ENCODE data around the gene CCDC138. TPM values are rescaled to one million over a fixed set of nuclear protein-coding genes. Genes with fewer than 3 reads are reported as not detected.
A peak's percentile ranks its signal among the peaks of the same experiment; 100 is the strongest.

The CCDC138 gene
- total RNA-seq, 2 experiments from 2014 or later = 21.5 to 28.1 TPM

DNA sequence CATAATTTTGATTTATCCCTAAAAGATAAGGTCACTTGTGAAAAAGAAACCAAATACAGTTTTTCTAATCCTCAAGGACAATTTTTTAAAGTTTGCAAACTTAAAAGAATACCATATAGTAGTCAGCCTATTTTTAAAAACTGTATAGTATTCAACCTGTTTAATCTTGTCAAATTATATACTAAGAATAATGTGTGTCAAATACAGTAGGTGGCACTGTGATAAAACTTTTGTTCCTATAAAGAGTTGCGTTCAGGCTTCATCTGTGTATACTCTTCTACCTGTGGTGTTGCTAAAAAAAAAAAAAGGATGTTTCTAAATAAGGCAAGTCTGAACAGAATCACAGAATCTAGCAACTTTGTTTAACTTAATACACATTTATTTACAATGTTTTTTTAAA lies 68.6 kb downstream of the CCDC138 start:
- ChIA-PET CTCF (ENCODE audit: unreplicated experiment) (no interaction called here), POLR2A (no interaction called here)
- H3K9me3 ChIP-seq (ENCODE audit: low read length) = no peaks in the 10 kb centered on the region
- no peak for TF ChIP-seq EZH2phosphoT487 (IDR thresholded peaks at IDR 0.05; ENCODE audit: borderline replicate concordance, low read depth, low read length)
- TF ChIP-seq, protein P1, sequence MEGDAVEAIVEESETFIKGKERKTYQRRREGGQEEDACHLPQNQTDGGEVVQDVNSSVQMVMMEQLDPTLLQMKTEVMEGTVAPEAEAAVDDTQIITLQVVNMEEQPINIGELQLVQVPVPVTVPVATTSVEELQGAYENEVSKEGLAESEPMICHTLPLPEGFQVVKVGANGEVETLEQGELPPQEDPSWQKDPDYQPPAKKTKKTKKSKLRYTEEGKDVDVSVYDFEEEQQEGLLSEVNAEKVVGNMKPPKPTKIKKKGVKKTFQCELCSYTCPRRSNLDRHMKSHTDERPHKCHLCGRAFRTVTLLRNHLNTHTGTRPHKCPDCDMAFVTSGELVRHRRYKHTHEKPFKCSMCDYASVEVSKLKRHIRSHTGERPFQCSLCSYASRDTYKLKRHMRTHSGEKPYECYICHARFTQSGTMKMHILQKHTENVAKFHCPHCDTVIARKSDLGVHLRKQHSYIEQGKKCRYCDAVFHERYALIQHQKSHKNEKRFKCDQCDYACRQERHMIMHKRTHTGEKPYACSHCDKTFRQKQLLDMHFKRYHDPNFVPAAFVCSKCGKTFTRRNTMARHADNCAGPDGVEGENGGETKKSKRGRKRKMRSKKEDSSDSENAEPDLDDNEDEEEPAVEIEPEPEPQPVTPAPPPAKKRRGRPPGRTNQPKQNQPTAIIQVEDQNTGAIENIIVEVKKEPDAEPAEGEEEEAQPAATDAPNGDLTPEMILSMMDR (conservative IDR thresholded peaks at IDR 0.05; ENCODE audit: low read length) = peak; percentile 67
- H3K4me1 ChIP-seq (ENCODE audit: insufficient read depth, low read length, poor library complexity, severe bottlenecking) = no peaks in the 10 kb centered on the region
- no peaks in the 10 kb centered on the region for H3K9me2 ChIP-seq (ENCODE audit: insufficient read depth, low read length)
- no TSS peak for BruUV-seq (replicated peaks)
- intact Hi-C loops (cut with micrococcal nuclease; ENCODE audit: unreplicated experiment) = no loop called here
- no peak overlapping the region for H3K4me2 ChIP-seq (ENCODE audit: low read length)
- no peak overlapping the region for H3K27ac ChIP-seq (ENCODE audit: low read depth, low read length, poor library complexity, severe bottlenecking)
- no peak overlapping the region for H3K4me3 ChIP-seq (ENCODE audit: low read depth, low read length, poor library complexity, severe bottlenecking)
- DNase-seq (ENCODE audit: low spot score) = peak; percentile 21
- no peaks in the 10 kb centered on the region for H4K20me1 ChIP-seq (ENCODE audit: insufficient read depth, low read length)
- no peak overlapping the region for H2AFZ ChIP-seq (ENCODE audit: low read length)
- H3K79me2 ChIP-seq (ENCODE audit: insufficient read depth, low read depth, low read length) = no peaks in the 10 kb centered on the region
- H3K36me3 ChIP-seq (ENCODE audit: insufficient read depth, low read length) = peaks cover 73% of the 10 kb centered on the region

DNA sequence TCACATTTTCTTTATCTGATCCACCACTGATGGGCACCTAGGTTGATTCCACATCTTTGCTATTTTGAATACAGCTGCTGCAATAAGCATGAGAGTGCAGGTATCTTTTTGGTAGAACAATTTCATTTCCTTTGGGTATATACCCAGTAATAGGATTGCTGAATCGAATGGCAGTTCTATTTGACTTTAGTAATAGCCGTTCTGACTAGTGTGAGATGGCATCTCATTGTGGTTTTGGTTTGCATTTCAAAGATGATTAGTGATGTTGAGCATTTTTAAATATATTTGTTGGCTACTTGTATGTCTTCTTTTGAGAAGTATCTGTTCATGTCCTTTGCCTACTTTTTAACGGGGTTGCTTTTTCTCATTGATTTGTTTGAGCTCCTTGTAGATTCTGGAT lies 72.3 kb downstream of the CCDC138 start:
- H3K9me3 ChIP-seq (ENCODE audit: low read length) = no peaks in the 10 kb centered on the region
- no peak for DNase-seq (ENCODE audit: low spot score)
- H4K20me1 ChIP-seq (ENCODE audit: insufficient read depth, low read length) = no peaks in the 10 kb centered on the region
- H3K27ac ChIP-seq (ENCODE audit: low read depth, low read length, poor library complexity, severe bottlenecking) = no peak overlapping the region
- TF ChIP-seq EZH2phosphoT487 (IDR thresholded peaks at IDR 0.05; ENCODE audit: borderline replicate concordance, low read depth, low read length) = no peak
- TF ChIP-seq, protein P1 (conservative IDR thresholded peaks at IDR 0.05; ENCODE audit: low read length) = no peak
- H3K4me1 ChIP-seq (ENCODE audit: insufficient read depth, low read length, poor library complexity, severe bottlenecking) = no peaks in the 10 kb centered on the region
- H3K9me2 ChIP-seq (ENCODE audit: insufficient read depth, low read length) = no peaks in the 10 kb centered on the region
- ChIA-PET POLR2A (no interaction called here), CTCF (ENCODE audit: unreplicated experiment) (no interaction called here)
- intact Hi-C loops (cut with micrococcal nuclease; ENCODE audit: unreplicated experiment) = no loop called here
- BruUV-seq (replicated peaks) = no TSS peak
- H3K36me3 ChIP-seq (ENCODE audit: insufficient read depth, low read length) = peaks cover 65% of the 10 kb centered on the region
- H3K4me3 ChIP-seq (ENCODE audit: low read depth, low read length, poor library complexity, severe bottlenecking) = no peak overlapping the region
- H2AFZ ChIP-seq (ENCODE audit: low read length) = no peak overlapping the region
- H3K79me2 ChIP-seq (ENCODE audit: insufficient read depth, low read depth, low read length) = no peaks in the 10 kb centered on the region
- no peak overlapping the region for H3K4me2 ChIP-seq (ENCODE audit: low read length)

DNA sequence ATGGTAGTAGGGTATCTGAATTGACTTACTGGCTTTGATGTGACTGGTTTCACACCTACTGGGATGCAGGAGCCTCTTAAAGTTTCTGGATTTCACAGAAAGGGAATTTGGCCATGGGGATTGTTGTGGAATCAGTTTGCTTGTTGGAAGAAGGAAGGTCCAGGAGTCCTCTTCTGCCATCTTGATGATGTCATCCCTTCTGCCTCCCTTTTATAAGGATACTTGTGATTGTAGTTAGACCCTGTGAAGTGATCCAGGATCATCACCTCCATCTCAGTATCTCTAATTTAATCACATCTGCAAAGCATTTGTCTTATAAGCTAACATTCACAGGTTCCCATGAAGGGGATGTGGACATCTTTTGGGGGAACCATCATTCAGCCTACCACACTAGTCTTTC lies 79.5 kb downstream of the CCDC138 start:
- H3K79me2 ChIP-seq (ENCODE audit: insufficient read depth, low read depth, low read length) = no peaks in the 10 kb centered on the region
- DNase-seq (ENCODE audit: low spot score) = no peak
- H3K27ac ChIP-seq (ENCODE audit: low read depth, low read length, poor library complexity, severe bottlenecking) = no peak overlapping the region
- CTCF ChIA-PET (ENCODE audit: unreplicated experiment) = no interaction called here
- TF ChIP-seq, protein P1 (conservative IDR thresholded peaks at IDR 0.05; ENCODE audit: low read length) = no peak
- TF ChIP-seq EZH2phosphoT487 (IDR thresholded peaks at IDR 0.05; ENCODE audit: borderline replicate concordance, low read depth, low read length) = no peak
- H3K4me1 ChIP-seq (ENCODE audit: insufficient read depth, low read length, poor library complexity, severe bottlenecking) = no peaks in the 10 kb centered on the region
- peaks cover 73% of the 10 kb centered on the region for H3K36me3 ChIP-seq (ENCODE audit: insufficient read depth, low read length)
- intact Hi-C loops (cut with micrococcal nuclease; ENCODE audit: unreplicated experiment) = no loop called here
- H2AFZ ChIP-seq (ENCODE audit: low read length) = no peak overlapping the region
- no TSS peak for BruUV-seq (replicated peaks)
- POLR2A ChIA-PET = interaction anchor here (0.6 kb wide), 1 partner anchor 300 kb away, joined by 4 read pairs; no protein-coding TSS in a partner anchor
- H3K9me3 ChIP-seq (ENCODE audit: low read length) = peaks cover 11% of the 10 kb centered on the region; the same call in 1 of the 2 replicates
- no peaks in the 10 kb centered on the region for H4K20me1 ChIP-seq (ENCODE audit: insufficient read depth, low read length)
- H3K4me2 ChIP-seq (ENCODE audit: low read length) = no peak overlapping the region
- no peaks in the 10 kb centered on the region for H3K9me2 ChIP-seq (ENCODE audit: insufficient read depth, low read length)
- no peak overlapping the region for H3K4me3 ChIP-seq (ENCODE audit: low read depth, low read length, poor library complexity, severe bottlenecking)
